Measurements from ENCODE around the gene NXT1.

The NXT1 gene

DNA sequence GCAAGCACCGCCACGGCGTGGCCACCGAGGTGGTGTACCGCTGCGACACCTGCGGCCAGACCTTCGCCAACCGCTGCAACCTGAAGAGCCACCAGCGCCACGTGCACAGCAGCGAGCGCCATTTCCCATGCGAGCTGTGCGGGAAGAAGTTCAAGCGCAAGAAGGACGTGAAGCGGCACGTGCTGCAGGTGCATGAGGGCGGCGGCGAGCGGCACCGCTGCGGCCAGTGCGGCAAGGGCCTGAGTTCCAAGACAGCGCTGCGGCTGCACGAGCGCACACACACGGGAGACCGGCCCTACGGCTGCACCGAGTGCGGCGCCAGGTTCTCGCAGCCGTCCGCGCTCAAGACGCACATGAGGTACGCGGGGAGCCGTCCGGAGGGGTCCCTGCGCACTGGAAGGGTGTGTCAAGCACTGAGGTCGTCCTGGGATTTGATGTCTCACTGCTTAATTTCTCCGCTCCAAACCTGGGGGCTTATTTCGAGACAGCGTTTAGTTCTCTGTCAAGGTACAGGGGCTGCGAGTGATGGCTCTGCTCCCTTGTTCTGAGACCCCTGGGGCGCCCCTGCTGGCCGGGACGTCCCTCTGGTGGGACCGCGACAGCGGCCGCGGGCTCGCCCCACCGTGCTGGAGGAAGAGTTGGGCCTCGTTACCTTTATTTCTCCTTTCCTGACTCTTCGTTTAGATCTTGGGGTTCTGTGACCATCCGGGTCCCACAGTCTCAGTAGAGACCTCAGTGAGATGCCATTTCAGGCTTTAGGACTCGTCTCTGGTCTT is 15.0 kb downstream of the NXT1 start (continued):
- TF ChIP-seq TOX (CRISPR knock-in tag; IDR thresholded peaks at IDR 0.05; ENCODE audit: borderline replicate concordance): no peak
- TF ChIP-seq ZNF70 (CRISPR knock-in tag; IDR thresholded peaks at IDR 0.05): no peak

- ATAC-seq: no peak
- no peak for TF ChIP-seq ZC3H10 (CRISPR knock-in tag; IDR thresholded peaks at IDR 0.05)
- TF ChIP-seq ESRRG (CRISPR knock-in tag; IDR thresholded peaks at IDR 0.05): no peak
- TF ChIP-seq OSR1 (CRISPR knock-in tag; IDR thresholded peaks at IDR 0.05): no peak
- TF ChIP-seq SNAI2 (CRISPR knock-in tag; IDR thresholded peaks at IDR 0.05): no peak
- TF ChIP-seq, protein P1, sequence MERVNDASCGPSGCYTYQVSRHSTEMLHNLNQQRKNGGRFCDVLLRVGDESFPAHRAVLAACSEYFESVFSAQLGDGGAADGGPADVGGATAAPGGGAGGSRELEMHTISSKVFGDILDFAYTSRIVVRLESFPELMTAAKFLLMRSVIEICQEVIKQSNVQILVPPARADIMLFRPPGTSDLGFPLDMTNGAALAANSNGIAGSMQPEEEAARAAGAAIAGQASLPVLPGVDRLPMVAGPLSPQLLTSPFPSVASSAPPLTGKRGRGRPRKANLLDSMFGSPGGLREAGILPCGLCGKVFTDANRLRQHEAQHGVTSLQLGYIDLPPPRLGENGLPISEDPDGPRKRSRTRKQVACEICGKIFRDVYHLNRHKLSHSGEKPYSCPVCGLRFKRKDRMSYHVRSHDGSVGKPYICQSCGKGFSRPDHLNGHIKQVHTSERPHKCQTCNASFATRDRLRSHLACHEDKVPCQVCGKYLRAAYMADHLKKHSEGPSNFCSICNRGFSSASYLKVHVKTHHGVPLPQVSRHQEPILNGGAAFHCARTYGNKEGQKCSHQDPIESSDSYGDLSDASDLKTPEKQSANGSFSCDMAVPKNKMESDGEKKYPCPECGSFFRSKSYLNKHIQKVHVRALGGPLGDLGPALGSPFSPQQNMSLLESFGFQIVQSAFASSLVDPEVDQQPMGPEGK (CRISPR knock-in tag; IDR thresholded peaks at IDR 0.05; ENCODE audit: borderline replicate concordance): no peak
- no peak for TF ChIP-seq ARNTL (CRISPR knock-in tag; IDR thresholded peaks at IDR 0.05; ENCODE audit: borderline replicate concordance, low read depth)
- no peak for TF ChIP-seq TCF4 (CRISPR knock-in tag; IDR thresholded peaks at IDR 0.05; ENCODE audit: borderline replicate concordance)
- no peak for TF ChIP-seq BACH2 (CRISPR knock-in tag; IDR thresholded peaks at IDR 0.05; ENCODE audit: borderline replicate concordance)
- TF ChIP-seq, protein P2, sequence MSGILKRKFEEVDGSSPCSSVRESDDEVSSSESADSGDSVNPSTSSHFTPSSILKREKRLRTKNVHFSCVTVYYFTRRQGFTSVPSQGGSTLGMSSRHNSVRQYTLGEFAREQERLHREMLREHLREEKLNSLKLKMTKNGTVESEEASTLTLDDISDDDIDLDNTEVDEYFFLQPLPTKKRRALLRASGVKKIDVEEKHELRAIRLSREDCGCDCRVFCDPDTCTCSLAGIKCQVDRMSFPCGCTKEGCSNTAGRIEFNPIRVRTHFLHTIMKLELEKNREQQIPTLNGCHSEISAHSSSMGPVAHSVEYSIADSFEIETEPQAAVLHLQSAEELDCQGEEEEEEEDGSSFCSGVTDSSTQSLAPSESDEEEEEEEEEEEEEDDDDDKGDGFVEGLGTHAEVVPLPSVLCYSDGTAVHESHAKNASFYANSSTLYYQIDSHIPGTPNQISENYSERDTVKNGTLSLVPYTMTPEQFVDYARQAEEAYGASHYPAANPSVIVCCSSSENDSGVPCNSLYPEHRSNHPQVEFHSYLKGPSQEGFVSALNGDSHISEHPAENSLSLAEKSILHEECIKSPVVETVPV (CRISPR knock-in tag; IDR thresholded peaks at IDR 0.05): no peak
- no peak for TF ChIP-seq ZNF565 (CRISPR knock-in tag; conservative IDR thresholded peaks at IDR 0.05; ENCODE audit: low read depth)
- TF ChIP-seq GLIS3 (CRISPR knock-in tag; IDR thresholded peaks at IDR 0.05): no peak
- no peak for TF ChIP-seq RARB (CRISPR knock-in tag; IDR thresholded peaks at IDR 0.05)
- no peak for TF ChIP-seq ISL1 (CRISPR knock-in tag; IDR thresholded peaks at IDR 0.05)
- no peak for TF ChIP-seq TSHZ2 (CRISPR knock-in tag; IDR thresholded peaks at IDR 0.05)
- no peak for TF ChIP-seq PPARA (CRISPR knock-in tag; IDR thresholded peaks at IDR 0.05; ENCODE audit: borderline replicate concordance)
- TF ChIP-seq ZFP3 (CRISPR knock-in tag; IDR thresholded peaks at IDR 0.05): no peak
- no peak for TF ChIP-seq ZNF70 (CRISPR knock-in tag; IDR thresholded peaks at IDR 0.05)
- TF ChIP-seq TOX (CRISPR knock-in tag; IDR thresholded peaks at IDR 0.05; ENCODE audit: borderline replicate concordance): no peak
These were observed 15.8 kb downstream of the NXT1 start for GRCh38 chr20:23366384-23366783.

- no peak for ATAC-seq
- TF ChIP-seq ZNF565 (CRISPR knock-in tag; conservative IDR thresholded peaks at IDR 0.05; ENCODE audit: low read depth) (no peak), OSR1 (CRISPR knock-in tag; IDR thresholded peaks at IDR 0.05) (no peak), POU6F1 (CRISPR knock-in tag; IDR thresholded peaks at IDR 0.05; ENCODE audit: borderline replicate concordance, low read depth) (no peak), ESRRG (CRISPR knock-in tag; IDR thresholded peaks at IDR 0.05) (no peak), ZNF8 (CRISPR knock-in tag; IDR thresholded peaks at IDR 0.05) (no peak), TOX (CRISPR knock-in tag; IDR thresholded peaks at IDR 0.05; ENCODE audit: borderline replicate concordance) (no peak), SNAI2 (CRISPR knock-in tag; IDR thresholded peaks at IDR 0.05) (no peak), ZFP30 (CRISPR knock-in tag; IDR thresholded peaks at IDR 0.05) (no peak)
- TF ChIP-seq, protein P1 (CRISPR knock-in tag; IDR thresholded peaks at IDR 0.05; ENCODE audit: borderline replicate concordance): no peak
These were observed 17.2 kb downstream of the NXT1 start for GRCh38 chr20:23367770-23368169.
